CD4-positive, alpha-beta T cell (primary cell): ENCODE data around the gene BCL2L12. TPM values are rescaled to one million over a fixed set of nuclear protein-coding genes. Genes with fewer than 3 reads are reported as not detected.
A peak's percentile ranks its signal among the peaks of the same experiment; 100 is the strongest.

Source experiments
- ATAC-seq: fragments of 200-7000 bp; cut with Tn5 transposase; one replicate; pipeline ENCODE4 v1.10.0; 2022; ENCODE audit warnings: mild to moderate bottlenecking; ENCODE audit not compliant: poor library complexity
- CTCF ChIA-PET: fragments of 350-600 bp; sonication (Branson Sonifier 250); formaldehyde crosslinking; loops from one replicate; lab custom pipeline; 2021; ENCODE audit warnings: antibody characterized with exemption, inconsistent platforms; lab: Charles Lee
- POLR2A ChIA-PET: fragments of 350-600 bp; sonication (Branson Sonifier 250); formaldehyde crosslinking; loops from one replicate; lab custom pipeline; 2021; ENCODE audit warnings: antibody characterized with exemption, inconsistent platforms; lab: Charles Lee
- DNase-seq, 14 experiments: peaks; one replicate each; pipeline ENCODE4 v3.0.0-alpha.2; 2013 to 2020; ENCODE audit warnings: mixed read lengths in 2 of 14
- H3K27ac ChIP-seq, 2 donors: one replicate each; pipeline versions ENCODE4 v1.5.1 to v1.7.0; 2013; ENCODE audit warnings: low read length in 2 of 2, low read depth in 1 of 2, mild to moderate bottlenecking in 1 of 2
- H3K27me3 ChIP-seq, 2 experiments: 1 replicate in 1 of 2; 2 replicates in 1 of 2; pipeline versions ENCODE4 v1.6.1 to v1.7.0; 2013; ENCODE audit warnings: low read length in 2 of 2, control low read depth in 1 of 2, mild to moderate bottlenecking in 1 of 2, moderate library complexity in 1 of 2; ENCODE audit not compliant: insufficient read depth in 2 of 2, control insufficient read depth in 1 of 2
- H3K36me3 ChIP-seq: one replicate; pipeline ENCODE4 v1.6.1; 2013; ENCODE audit warnings: low read length, control low read depth; ENCODE audit not compliant: insufficient read depth
- H3K4me1 ChIP-seq: one replicate; pipeline ENCODE4 v1.6.1; 2013; ENCODE audit warnings: low read length, control low read depth; ENCODE audit not compliant: insufficient read depth
- H3K4me3 ChIP-seq: one replicate; pipeline ENCODE4 v1.5.1; 2013; ENCODE audit warnings: mild to moderate bottlenecking, low read length, moderate library complexity
- H3K9me3 ChIP-seq, 2 experiments: 1 replicate in 1 of 2; 2 replicates in 1 of 2; pipeline versions ENCODE4 v1.6.1 to v1.7.0; 2013; ENCODE audit warnings: low read length in 2 of 2, mild to moderate bottlenecking in 2 of 2, control low read depth in 1 of 2, moderate library complexity in 1 of 2; ENCODE audit not compliant: control insufficient read depth in 1 of 2, insufficient read depth in 1 of 2
- H3K27ac Mint-ChIP-seq: one replicate; pipeline ENCODE4 v1.8.0; 2020; ENCODE audit warnings: mixed read lengths
- H3K27me3 Mint-ChIP-seq: one replicate; pipeline ENCODE4 v1.8.0; 2021; ENCODE audit warnings: mixed read lengths
- H3K36me3 Mint-ChIP-seq: one replicate; pipeline ENCODE4 v1.8.0; 2021; ENCODE audit warnings: low read depth, mixed read lengths
- H3K4me1 Mint-ChIP-seq: one replicate; pipeline ENCODE4 v1.8.0; 2021; ENCODE audit warnings: low read depth, mixed read lengths
- H3K4me3 Mint-ChIP-seq: one replicate; pipeline ENCODE4 v1.8.0; 2020; ENCODE audit warnings: mild to moderate bottlenecking, mixed read lengths
- H3K9me3 Mint-ChIP-seq: one replicate; pipeline ENCODE4 v1.8.0; 2020; ENCODE audit warnings: mixed read lengths
- CTCF ChIP-seq: fragments of 200-600 bp; IDR thresholded peaks from one replicate; pipeline ENCODE4 v1.8.0; 2022; ENCODE audit warnings: antibody characterized with exemption, mild to moderate bottlenecking
- intact Hi-C, 2 experiments: fragments of 100-400 bp; cut with DNase I in 1 of 2; cut with micrococcal nuclease in 1 of 2; formaldehyde crosslinking; loops; one replicate each; pipeline versions ENCODE4 v1.15.1 to v1.9.0; 2023 to 2025; cut with DNase I, micrococcal nuclease
- total RNA-seq, 174 experiments: library from RNA in 2 of 174; stranded (reverse) in 2 of 174; gene quantifications; one replicate each; pipeline ENCODE4 v1.2.3 and lab custom pipeline; 2021 to 2026

The BCL2L12 gene
- total RNA-seq, 2 experiments from 2014 or later, result 9.9 to 11.3 TPM

GRCh38 chr19:49635530-49636232, 30.1 kb upstream of the BCL2L12 start:
- peaks cover 25% of the 10 kb centered on the region for H3K4me1 ChIP-seq
- Mint-ChIP-seq H3K27ac (no peak overlapping the region), H3K36me3 (peaks cover 5% of the 10 kb centered on the region), H3K27me3 (no peaks in the 10 kb centered on the region), H3K4me3 (no peak overlapping the region), H3K4me1 (peaks cover 30% of the 10 kb centered on the region), H3K9me3 (no peaks in the 10 kb centered on the region)
- no peaks in the 10 kb centered on the region for H3K9me3 ChIP-seq
- ATAC-seq, result no peak
- TF ChIP-seq CTCF, result no peak
- intact Hi-C loops, result no loop called here
- POLR2A ChIA-PET, result interaction anchor here (1.2 kb wide), 1 partner anchor 56 kb away, joined by 3 read pairs; no protein-coding TSS in a partner anchor
- H3K36me3 ChIP-seq, result no peaks in the 10 kb centered on the region
- no peaks in the 10 kb centered on the region for H3K27me3 ChIP-seq
- peak in 1 of 14 experiments; percentile 27 for DNase-seq
- no peak overlapping the region for H3K27ac ChIP-seq
- H3K4me3 ChIP-seq, result no peak overlapping the region
- CTCF ChIA-PET, result no interaction called here

- Mint-ChIP-seq H3K4me1 (peaks cover 34% of the 10 kb centered on the region), H3K9me3 (no peaks in the 10 kb centered on the region), H3K27ac (no peak overlapping the region), H3K4me3 (no peak overlapping the region), H3K36me3 (peaks cover 5% of the 10 kb centered on the region), H3K27me3 (no peaks in the 10 kb centered on the region)
- DNase-seq, result peak in 1 of 14 experiments; percentile 36
- Histone ChIP-seq H3K27ac (no peak overlapping the region), H3K4me3 (no peak overlapping the region), H3K36me3 (no peaks in the 10 kb centered on the region), H3K27me3 (no peaks in the 10 kb centered on the region), H3K4me1 (peaks cover 32% of the 10 kb centered on the region), H3K9me3 (no peaks in the 10 kb centered on the region)
- TF ChIP-seq CTCF, result no peak
- intact Hi-C loops, result no loop called here
- CTCF ChIA-PET, result no interaction called here
- ATAC-seq, result no peak
- POLR2A ChIA-PET, result interaction anchor here (1.2 kb wide), 1 partner anchor 57 kb away, joined by 3 read pairs; no protein-coding TSS in a partner anchor
Measured at GRCh38 chr19:49636233-49636932, 29.4 kb upstream of the BCL2L12 start.

- intact Hi-C loops, result loop anchor here (2.0 kb wide), 2 partner anchors 15 to 45 kb away; no protein-coding TSS in a partner anchor
- Mint-ChIP-seq H3K4me1 (peaks cover 48% of the 10 kb centered on the region), H3K9me3 (no peaks in the 10 kb centered on the region), H3K36me3 (peaks cover 5% of the 10 kb centered on the region), H3K27me3 (no peaks in the 10 kb centered on the region), H3K27ac (peak overlapping the region; percentile 62), H3K4me3 (peak overlapping the region; percentile 86)
- POLR2A ChIA-PET, result interaction anchor here (0.6 to 0.8 kb wide), 2 partner anchors 39 to 127 kb away, joined by 3 read pairs; partner anchors contain the start of gene PRMT1
- peaks cover 43% of the 10 kb centered on the region for H3K4me1 ChIP-seq
- no peaks in the 10 kb centered on the region for H3K27me3 ChIP-seq
- CTCF ChIA-PET, result interaction anchor here (0.9 kb wide), 1 partner anchor 19 kb away, joined by 3 read pairs; no protein-coding TSS in a partner anchor
- ATAC-seq, result no peak
- no peak overlapping the region for H3K27ac ChIP-seq
- peak in 1 of 14 experiments; percentile 46 for DNase-seq
- TF ChIP-seq CTCF, result no peak
- no peaks in the 10 kb centered on the region for H3K9me3 ChIP-seq
- H3K4me3 ChIP-seq, result no peak overlapping the region
- no peaks in the 10 kb centered on the region for H3K36me3 ChIP-seq
Measured at GRCh38 chr19:49637821-49638738, 27.7 kb upstream of the BCL2L12 start.
